Thymus (tissue), 11 donors: ENCODE measurements around the gene TUBB. TPM values are rescaled to one million over a fixed set of nuclear protein-coding genes. Genes with fewer than 3 reads are reported as not detected.

Experiments
- DNase-seq, 9 donors: peaks; one replicate each; pipeline ENCODE4 v3.0.0-alpha.2; 2013; ENCODE audit warnings: low spot score in 9 of 9, low read depth in 6 of 9, missing footprints in 1 of 9
- H3K27ac ChIP-seq, 2 donors: one replicate each; pipeline ENCODE4 v1.5.1; 2013; ENCODE audit warnings: control low read depth in 1 of 2, low read depth in 1 of 2, low read length in 1 of 2, mild to moderate bottlenecking in 1 of 2, moderate library complexity in 1 of 2
- H3K27me3 ChIP-seq, 2 donors: one replicate each; pipeline ENCODE4 v1.5.1; 2013; ENCODE audit warnings: low read length in 1 of 2; ENCODE audit not compliant: control insufficient read depth in 2 of 2, insufficient read depth in 1 of 2
- H3K36me3 ChIP-seq, 2 donors: one replicate each; pipeline ENCODE4 v1.5.1; 2013; ENCODE audit warnings: low read length in 1 of 2, mild to moderate bottlenecking in 1 of 2, moderate library complexity in 1 of 2; ENCODE audit not compliant: control insufficient read depth in 2 of 2, insufficient read depth in 2 of 2
- H3K4me1 ChIP-seq, 2 donors: one replicate each; pipeline ENCODE4 v1.5.1; 2013; ENCODE audit warnings: low read length in 2 of 2; ENCODE audit not compliant: control insufficient read depth in 2 of 2, insufficient read depth in 2 of 2
- H3K4me3 ChIP-seq, 2 donors: one replicate each; pipeline ENCODE4 v1.5.1; 2013; ENCODE audit warnings: low read length in 2 of 2, control low read depth in 1 of 2, mild to moderate bottlenecking in 1 of 2
- H3K9me3 ChIP-seq, 2 donors: one replicate each; pipeline ENCODE4 v1.5.1; 2013; ENCODE audit warnings: low read length in 1 of 2, mild to moderate bottlenecking in 1 of 2; ENCODE audit not compliant: control insufficient read depth in 2 of 2, insufficient read depth in 1 of 2
- WGBS: extraction: QIAGEN DNeasy Blood & Tissue Kit; methylation state at CpG from one replicate; pipeline ENCODE4 v1.1.7; 2013; 5-methylcytosine and 5-hydroxymethylcytosine counted together
- polyA plus RNA-seq: library from polyadenylated mRNA; stranded (reverse); fragments of 200-250 nt; gene quantifications from one replicate; pipeline ENCODE4 v1.2.3, GENCODE V29; 2013
- total RNA-seq: library from RNA; stranded (reverse); fragments of 120-200 nt; gene quantifications from one replicate; pipeline ENCODE4 v1.2.4, GENCODE V29; 2013
- donor health status: healthy.

TUBB gene
- total and polyA plus RNA-seq, 2 donors: 137 to 691 TPM

DNA sequence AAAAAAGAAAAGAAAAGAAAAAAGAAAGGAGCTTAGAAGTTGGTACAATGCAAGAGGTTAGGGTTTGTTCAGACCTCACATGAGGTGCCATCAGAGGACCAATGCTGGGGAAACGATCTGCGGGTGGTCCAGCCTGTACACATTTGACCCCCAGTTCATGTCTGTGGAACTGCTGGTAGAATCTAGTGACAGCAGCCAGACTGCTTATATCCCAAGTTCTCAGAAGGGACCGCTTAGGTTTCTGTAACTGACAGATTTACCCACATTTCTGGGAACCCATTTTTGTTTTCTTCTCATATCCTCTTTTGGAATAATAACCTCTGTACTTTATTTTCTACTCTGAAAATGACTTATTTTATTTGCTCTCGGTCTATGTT, 38.4 kb upstream of the TUBB start:
- no peaks in the 10 kb centered on the region for H3K27me3 ChIP-seq
- H3K4me3 ChIP-seq: peak overlapping the region; percentile 65 to 89
- H3K27ac ChIP-seq: peak overlapping the region; percentile 98 to 99
- peak in 1 of 9 donors; percentile 7 for DNase-seq
- H3K36me3 ChIP-seq: peaks cover 35 to 52% of the 10 kb centered on the region in 2 donors
- H3K4me1 ChIP-seq: peaks cover 32 to 70% of the 10 kb centered on the region in 2 donors
- H3K9me3 ChIP-seq: peaks cover 0 to 8% of the 10 kb centered on the region in 2 donors
- WGBS: 28% methylated on average over 4 of the region's 4 CpGs

DNA sequence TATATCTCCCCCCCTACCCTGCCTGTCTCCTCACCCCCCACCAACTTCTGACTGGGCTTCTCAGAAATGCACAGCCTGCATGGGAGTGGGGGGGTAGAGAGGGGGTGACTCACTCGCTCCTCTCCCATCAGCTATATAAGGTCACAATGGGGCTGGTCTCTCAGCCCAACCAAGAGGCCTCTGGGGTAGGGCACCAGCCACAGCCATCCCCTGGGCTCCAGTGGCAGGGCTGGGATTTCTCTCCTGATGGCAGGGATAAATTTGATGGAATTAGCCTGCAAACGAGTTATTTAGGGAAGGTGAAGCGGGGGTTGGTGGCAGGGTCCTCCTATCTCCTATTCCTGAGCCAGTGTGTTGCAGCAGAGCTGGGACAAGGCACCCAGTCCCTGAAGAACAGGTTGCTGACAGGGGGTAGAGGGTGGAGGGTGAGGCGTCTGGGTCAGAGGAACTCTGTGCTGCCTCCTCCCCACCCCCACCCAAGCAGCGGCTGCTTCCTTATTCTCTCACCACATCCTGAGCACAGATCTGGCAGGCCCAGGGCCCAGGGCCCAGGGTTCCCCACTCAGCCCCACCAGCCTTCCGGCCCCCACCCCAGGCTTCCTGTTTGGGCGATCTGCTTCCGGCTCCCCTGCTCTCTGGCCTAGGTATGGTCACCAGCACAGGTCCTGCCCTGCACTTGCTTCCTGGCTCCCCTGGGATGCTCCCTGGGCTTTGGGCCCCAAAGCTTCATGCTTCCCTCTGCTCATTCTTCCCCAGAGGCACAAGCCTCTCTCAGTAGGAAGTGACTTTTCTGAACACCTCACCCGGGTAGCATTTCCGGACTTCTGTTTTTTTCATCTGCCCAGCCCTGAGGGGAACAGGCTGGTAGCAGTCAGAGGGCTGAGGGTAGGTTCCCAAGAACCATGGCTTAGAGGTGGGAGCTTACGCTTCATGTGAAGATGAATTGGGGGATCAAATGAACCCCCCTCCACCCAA, 37.7 kb upstream of the TUBB start:
- peaks cover 0 to 8% of the 10 kb centered on the region in 2 donors for H3K9me3 ChIP-seq
- peak overlapping the region; percentile 98 to 99 for H3K27ac ChIP-seq
- 3% methylated on average over 11 of the region's 11 CpGs for WGBS
- peak overlapping the region; percentile 65 to 89 for H3K4me3 ChIP-seq
- peak in 7 of 9 donors; percentile 76 to 95 (median 88) for DNase-seq
- peaks cover 29 to 45% of the 10 kb centered on the region in 2 donors for H3K36me3 ChIP-seq
- peaks cover 32 to 73% of the 10 kb centered on the region in 2 donors for H3K4me1 ChIP-seq
- H3K27me3 ChIP-seq: no peaks in the 10 kb centered on the region

DNA sequence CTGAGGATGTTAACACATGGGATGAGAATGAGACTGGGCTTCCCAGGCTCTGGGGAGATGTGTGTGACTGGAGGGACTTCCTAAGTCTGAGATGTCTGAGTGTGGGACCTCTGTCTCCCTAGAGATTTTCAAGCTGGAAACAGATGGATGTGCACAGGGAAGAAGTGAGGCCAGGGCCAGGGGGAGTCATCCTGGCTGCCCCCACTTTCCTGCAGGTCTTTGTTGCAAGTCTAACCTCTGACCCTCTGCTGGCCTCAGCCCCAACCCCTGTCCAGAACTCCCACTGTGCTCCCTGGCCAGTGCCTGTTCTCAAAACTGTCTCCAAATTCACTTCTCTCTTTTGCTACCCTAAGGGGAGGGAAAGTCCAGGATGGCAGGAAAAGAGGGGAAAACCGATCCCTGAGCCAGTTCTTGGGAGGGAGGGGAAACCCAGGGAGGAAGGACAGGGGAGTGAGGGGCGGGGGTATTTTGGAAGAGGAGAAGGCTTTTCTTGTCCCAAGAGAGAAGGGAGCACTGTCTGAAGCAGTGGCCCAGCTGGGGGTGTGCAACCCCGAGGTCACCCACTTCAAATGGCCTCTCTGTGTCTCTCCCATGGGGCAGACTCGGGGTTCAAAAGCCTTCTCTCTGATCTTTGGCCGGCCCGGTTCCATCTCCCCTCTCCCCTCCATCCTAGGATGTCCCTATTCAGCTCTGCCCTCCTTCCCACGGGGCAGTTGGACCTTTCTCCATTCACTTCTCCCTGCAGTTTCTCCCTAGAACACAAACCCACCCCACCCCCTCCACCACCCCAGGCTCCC, 36.8 kb upstream of the TUBB start:
- Histone ChIP-seq H3K9me3 (peaks cover 0 to 8% of the 10 kb centered on the region in 2 donors), H3K36me3 (peaks cover 19 to 37% of the 10 kb centered on the region in 2 donors), H3K27ac (peak overlapping the region; percentile 98 to 99), H3K4me3 (peak overlapping the region; percentile 65 to 89), H3K4me1 (peaks cover 36 to 82% of the 10 kb centered on the region in 2 donors), H3K27me3 (no peaks in the 10 kb centered on the region)
- 2% methylated on average over 7 of the region's 7 CpGs for WGBS
- DNase-seq: peak in 2 of 9 donors; percentile 15 to 37

DNA sequence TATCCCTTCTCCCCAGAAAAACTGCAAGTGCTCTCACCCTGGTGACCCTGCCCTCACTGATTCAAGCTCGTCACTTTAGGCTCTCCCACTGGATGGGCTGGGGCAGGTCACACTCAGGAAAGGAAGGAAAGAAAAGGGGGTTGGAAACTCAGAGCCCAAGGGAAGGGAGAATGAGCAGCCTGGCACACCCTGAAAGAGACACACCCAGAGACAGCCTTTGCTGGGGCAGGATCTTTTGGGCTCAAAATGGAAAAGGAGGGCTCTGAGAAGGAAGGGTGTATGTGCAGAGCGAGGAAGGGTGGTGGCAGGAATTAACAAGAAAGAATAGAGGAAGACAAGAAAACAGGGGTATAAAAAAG, 36.2 kb upstream of the TUBB start:
- Histone ChIP-seq H3K36me3 (peaks cover 14 to 32% of the 10 kb centered on the region in 2 donors), H3K9me3 (peaks cover 0 to 8% of the 10 kb centered on the region in 2 donors), H3K4me1 (peaks cover 36 to 84% of the 10 kb centered on the region in 2 donors), H3K27ac (peak overlapping the region; percentile 98 to 99), H3K27me3 (no peaks in the 10 kb centered on the region), H3K4me3 (peak overlapping the region; percentile 65 to 89)
- WGBS: 8% methylated on average over 2 of the region's 2 CpGs
- DNase-seq: peak in 2 of 9 donors; percentile 20 to 37

DNA sequence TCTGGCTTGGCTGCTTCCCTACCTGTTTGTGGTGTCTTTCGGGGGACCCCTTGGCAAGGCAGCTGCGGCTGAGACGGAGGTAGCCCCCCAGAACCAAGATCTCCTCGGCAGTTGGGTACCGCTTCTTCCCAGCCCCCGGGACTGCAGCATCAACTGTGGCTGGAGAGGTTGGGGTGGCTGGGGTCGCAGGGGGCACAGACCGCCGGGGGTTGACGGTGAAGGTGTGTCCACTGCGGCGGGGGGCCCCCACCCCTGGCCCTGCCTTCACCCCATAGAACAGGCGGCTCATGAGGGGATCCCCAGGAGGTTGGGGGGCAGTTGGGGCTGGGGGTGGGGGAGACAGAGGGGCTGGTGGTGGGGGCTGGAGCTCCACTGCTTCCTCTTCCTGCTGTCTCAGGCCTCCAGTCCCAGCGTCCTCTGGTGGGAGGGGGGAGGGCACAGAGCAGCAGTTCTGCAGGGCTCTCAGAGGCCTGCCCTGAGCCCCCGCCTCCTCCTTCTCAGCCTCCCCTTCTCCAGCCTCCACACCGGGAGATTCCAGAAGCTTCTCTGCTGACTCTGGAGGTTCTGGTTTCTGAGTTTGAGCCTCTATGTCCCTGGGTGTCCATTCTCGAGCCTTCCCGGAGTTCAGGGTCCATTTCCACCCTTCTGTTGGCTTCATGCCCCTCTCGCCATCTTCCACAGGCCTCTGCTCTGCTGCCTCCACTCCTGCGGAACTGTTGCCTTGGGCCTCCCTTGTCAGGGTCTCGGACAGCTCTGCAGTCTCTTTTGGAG, 35.6 kb upstream of the TUBB start:
- H3K27ac ChIP-seq: peak overlapping the region; percentile 98 to 99
- peaks cover 35 to 85% of the 10 kb centered on the region in 2 donors for H3K4me1 ChIP-seq
- no peaks in the 10 kb centered on the region for H3K27me3 ChIP-seq
- peaks cover 0 to 8% of the 10 kb centered on the region in 2 donors for H3K9me3 ChIP-seq
- peak overlapping the region; percentile 65 to 89 for H3K4me3 ChIP-seq
- DNase-seq: peak in 4 of 9 donors; percentile 33 to 82 (median 66)
- WGBS: 7% methylated on average over 21 of the region's 21 CpGs
- H3K36me3 ChIP-seq: peaks cover 13 to 27% of the 10 kb centered on the region in 2 donors

DNA sequence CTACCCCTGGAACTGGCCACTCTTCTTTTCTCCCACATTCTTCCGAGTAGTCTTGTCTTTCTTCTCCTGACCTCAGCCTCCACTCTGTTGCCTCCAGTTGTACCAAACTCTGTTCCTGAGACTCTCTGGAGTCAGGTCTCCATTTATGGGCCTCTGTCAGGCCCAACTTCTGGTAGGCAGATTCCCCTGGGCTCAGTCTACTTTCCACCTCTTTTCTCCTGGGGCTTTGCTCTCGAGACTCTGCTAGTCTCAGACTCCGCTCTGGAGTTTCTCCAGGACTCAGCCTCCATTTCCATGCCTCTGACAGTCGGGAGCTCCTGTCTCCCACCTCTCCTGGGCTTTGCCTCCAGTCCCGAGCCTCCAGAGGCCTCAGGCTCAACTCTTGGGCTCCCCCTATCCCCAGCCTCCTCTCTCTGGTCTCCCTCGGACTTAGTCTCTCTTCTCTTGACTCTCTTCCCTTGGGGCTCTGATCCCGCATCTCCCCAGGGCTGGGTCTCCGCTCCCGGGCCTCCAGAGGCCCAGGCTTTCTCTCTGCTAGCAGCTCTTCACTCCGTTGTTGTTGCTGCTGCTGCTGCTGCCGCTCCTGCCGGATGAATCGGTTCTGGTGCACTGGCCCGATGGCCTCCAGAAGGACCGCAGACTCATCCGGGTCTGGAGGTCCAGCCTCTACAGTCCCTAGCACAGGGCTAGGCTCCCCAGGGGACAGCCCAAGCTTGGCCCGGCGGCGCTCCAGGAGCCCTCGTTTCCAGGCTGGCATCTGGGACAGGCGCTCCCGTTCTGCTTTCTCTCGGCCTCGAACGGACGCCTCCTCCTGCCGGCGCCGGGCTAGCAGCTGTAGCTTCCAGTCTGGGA, 34.8 kb upstream of the TUBB start:
- Histone ChIP-seq H3K4me1 (peaks cover 33 to 85% of the 10 kb centered on the region in 2 donors), H3K36me3 (peaks cover 5 to 19% of the 10 kb centered on the region in 2 donors), H3K27me3 (no peaks in the 10 kb centered on the region), H3K27ac (peak overlapping the region; percentile 98 to 99), H3K9me3 (peaks cover 0 to 8% of the 10 kb centered on the region in 2 donors), H3K4me3 (peak overlapping the region; percentile 65 to 89)
- WGBS: 24% methylated on average over 29 of the region's 29 CpGs
- peak in 3 of 9 donors; percentile 7 to 47 (median 20) for DNase-seq

DNA sequence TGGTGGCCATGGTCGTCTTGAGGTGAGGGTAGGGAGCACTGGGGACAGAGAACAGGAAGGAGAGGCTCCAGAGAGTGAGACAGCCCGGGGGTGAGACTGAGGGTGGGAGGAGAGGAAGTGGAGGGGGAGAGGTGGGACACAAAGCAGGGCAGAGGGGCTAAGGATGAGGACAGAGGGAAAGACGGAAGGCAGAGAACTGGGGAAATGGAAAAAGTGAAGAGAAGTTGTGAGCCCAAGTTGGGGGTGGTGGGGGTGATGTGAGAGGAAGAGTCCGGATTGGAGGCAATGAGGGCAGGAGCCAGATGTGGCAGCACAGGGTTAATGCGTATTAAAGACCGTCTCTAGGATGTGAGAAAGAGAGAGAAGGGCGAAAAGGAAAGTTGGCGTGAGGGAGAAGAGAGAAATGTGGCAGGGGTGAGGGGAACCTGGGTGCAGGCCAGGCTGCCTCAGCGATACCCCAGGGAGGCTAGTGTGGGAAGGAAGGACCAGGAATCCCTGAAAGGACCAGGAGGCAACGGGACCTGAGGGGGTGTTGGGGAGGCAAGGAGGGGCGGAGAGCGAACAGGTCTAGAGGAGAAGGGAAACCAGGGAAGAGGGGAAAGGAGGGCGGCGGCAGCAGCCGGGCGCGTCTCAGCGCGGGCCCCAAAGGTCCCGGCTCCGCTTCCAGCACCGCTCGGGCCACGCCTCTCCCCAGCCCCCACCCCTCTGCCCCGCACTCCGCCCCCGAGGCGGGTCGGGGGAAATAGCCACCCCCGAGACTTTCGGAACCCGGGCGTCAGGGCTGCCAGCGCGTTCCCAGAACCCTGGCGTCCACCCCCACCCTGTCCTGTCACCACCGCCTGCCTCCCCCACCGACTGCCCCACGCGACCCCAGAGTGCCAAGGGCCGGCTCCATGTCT, 33.9 kb upstream of the TUBB start, which contains the start of gene PPP1R18:
PPP1R18 (minus strand) TSS at position 637 of the 899 bp plus-strand sequence; CDS start at position 10, 627 bp downstream.
- Histone ChIP-seq H3K9me3 (peaks cover 0 to 8% of the 10 kb centered on the region in 2 donors), H3K36me3 (peaks cover under 1 to 13% of the 10 kb centered on the region in 2 donors), H3K4me1 (peaks cover 30 to 84% of the 10 kb centered on the region in 2 donors), H3K27ac (peak within 1 kb of the TSS; percentile 98 to 99), H3K27me3 (no peaks in the 10 kb centered on the region), H3K4me3 (peak within 1 kb of the TSS; percentile 65 to 89)
- peak in 3 of 9 donors; percentile 23 to 81 (median 70) for DNase-seq
- WGBS: under 1% methylated on average over 41 of the region's 41 CpGs
